MM.1S (cell line): ENCODE data around the gene ASH1L.

ENCODE experiments used
- EZH2phosphoT487 ChIP-seq: fragments of 300-600 bp; sonication (generic); IDR thresholded peaks from 2 replicates; pipeline ENCODE4 v1.6.1; 2018; ENCODE audit warnings: antibody characterized with exemption, low read length
- TF ChIP-seq, protein P1 (sequence below): fragments of 300-600 bp; sonication (generic); IDR thresholded peaks from 2 replicates; pipeline ENCODE4 v1.5.1; 2016; ENCODE audit warnings: antibody characterized with exemption, low read length, mixed read lengths

DNA sequence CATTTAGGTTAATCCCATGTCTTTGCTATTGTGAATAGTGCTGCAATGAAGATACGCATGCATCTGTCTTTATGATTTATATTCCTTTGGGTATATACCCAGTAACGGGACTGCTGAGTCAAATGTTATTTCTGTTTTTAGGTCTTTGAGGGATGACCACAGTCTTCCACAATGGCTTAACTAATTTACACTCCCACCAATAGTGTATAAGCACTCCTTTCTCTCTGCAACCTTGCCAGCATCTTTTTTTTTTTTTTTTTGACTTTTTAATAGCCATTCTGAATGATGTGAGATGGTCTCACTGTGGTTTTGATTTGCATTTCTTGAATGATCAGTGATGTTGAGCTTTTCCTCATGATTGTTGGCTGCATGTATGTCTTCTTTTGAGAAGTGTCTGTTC is 33.5 kb downstream of the ASH1L start:
- TF ChIP-seq, protein P1, sequence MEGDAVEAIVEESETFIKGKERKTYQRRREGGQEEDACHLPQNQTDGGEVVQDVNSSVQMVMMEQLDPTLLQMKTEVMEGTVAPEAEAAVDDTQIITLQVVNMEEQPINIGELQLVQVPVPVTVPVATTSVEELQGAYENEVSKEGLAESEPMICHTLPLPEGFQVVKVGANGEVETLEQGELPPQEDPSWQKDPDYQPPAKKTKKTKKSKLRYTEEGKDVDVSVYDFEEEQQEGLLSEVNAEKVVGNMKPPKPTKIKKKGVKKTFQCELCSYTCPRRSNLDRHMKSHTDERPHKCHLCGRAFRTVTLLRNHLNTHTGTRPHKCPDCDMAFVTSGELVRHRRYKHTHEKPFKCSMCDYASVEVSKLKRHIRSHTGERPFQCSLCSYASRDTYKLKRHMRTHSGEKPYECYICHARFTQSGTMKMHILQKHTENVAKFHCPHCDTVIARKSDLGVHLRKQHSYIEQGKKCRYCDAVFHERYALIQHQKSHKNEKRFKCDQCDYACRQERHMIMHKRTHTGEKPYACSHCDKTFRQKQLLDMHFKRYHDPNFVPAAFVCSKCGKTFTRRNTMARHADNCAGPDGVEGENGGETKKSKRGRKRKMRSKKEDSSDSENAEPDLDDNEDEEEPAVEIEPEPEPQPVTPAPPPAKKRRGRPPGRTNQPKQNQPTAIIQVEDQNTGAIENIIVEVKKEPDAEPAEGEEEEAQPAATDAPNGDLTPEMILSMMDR: no peak
- TF ChIP-seq EZH2phosphoT487: no peak
